H54 (cell line): ENCODE data around the gene NISCH.

Source experiments
- DNase-seq: peaks from one replicate; pipeline ENCODE4 v3.0.0; 2011; ENCODE audit warnings: low spot score, mixed read lengths; ENCODE audit not compliant: insufficient read length
- FAIRE-seq: peaks from 3 replicates; lab custom pipeline; 2011; peaks lifted over from hg19 to GRCh38; lab: Jason Lieb, UNC
- POLR2A ChIP-seq: IDR thresholded peaks from 2 replicates; pipeline ENCODE4 v1.6.1; 2011; ENCODE audit warnings: low read depth, mild to moderate bottlenecking, low read length

NISCH gene

DNA sequence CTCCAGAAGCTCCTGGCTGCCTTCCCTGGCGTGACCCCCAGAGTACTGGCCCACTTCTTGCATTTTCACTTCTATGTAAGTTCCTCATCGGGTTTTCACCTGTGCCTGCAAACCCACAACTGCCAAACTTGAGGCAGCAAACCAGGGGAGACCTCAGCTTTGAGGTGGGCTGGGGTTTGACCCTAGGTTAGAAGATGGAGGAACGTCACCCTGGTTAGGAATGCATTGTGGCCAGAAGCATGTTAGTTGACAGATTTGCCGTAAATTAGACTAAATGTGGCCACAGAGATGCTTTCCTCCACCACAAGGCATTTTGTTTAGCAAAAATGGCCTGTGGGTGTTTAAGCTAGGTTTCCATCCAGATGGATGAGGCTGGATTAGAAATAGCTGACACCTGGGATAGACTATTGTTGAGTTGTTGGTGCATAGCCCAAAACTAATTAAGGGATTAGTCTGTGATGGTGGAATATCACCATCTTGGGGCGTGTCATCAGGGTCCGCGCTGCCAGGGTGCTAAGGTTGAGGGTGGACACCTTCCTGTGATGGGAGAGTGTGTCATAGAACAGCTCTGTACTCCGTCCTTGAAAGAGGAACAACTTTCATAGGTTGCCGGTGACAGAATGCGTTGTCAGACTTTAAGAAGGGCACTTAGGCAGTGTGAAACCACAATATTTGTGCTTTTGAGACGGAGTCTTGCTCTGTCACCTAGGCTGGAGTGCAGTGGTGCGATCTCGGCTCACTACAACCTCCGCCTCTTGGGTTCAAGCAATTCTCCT, 3.6 kb downstream of the NISCH start:
- FAIRE-seq (no peak), DNase-seq (no peak)
- TF ChIP-seq POLR2A = no peak

DNA sequence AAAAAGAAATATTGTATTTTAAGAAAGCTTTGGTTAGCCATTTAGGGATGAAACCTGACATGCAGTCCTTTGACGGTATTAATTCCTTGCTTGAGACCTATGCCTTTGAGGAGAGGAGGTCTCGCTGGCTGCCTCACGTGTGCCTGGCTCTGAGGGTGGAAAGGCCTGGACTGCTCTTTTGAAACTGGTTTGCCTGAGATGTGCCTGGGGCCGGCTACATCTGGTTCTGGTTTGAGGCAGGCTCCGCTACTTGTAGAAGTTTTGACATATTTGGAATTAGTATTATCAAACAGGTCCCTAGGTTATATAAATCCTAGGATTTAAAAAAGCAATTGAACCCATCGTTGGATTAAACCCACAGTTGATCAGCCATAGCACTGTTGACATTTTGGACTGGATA, 6.5 kb downstream of the NISCH start:
- FAIRE-seq = no peak
- DNase-seq = no peak
- no peak for TF ChIP-seq POLR2A

DNA sequence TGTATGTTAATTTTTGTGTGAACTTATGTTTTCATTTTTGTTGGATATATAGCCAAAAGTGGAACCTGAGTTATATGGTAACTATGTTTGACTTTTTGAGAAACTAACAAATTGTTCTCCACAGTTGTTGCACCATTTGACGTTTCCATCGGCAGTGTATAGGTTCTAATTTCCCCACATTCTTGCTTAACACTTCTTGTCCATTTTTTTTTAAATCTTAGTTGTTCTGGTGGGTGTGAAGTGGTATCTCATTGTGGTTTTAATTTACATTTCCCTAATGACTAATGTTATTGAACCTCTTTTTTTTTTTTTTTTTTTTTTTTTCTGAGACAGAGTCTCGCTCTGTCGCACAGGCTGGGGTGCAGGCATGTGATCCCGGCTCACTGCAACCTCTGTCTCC, 8.0 kb downstream of the NISCH start:
- TF ChIP-seq POLR2A = no peak
- FAIRE-seq = no peak
- no peak for DNase-seq

DNA sequence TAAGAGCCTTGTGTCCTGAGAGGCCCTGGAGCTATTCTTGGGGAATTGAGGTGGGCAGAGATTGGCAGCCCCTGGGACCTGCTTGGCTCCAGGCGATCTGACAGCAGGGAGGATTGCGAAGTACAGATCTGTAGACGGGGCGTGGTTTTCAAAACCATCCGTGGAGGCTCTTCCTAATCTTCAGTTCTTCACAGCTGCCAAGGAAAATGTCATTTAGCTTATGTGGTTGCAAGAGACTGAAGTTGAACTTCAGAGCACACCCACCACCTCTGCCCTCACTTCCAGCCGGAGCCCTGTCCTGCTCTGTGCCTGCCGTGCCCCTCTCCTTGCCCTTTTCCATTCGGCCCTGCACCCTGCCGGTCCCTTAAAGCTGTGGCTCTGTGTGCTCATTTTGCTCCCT, 12.9 kb downstream of the NISCH start:
- DNase-seq (no peak), FAIRE-seq (no peak)
- TF ChIP-seq POLR2A = no peak

DNA sequence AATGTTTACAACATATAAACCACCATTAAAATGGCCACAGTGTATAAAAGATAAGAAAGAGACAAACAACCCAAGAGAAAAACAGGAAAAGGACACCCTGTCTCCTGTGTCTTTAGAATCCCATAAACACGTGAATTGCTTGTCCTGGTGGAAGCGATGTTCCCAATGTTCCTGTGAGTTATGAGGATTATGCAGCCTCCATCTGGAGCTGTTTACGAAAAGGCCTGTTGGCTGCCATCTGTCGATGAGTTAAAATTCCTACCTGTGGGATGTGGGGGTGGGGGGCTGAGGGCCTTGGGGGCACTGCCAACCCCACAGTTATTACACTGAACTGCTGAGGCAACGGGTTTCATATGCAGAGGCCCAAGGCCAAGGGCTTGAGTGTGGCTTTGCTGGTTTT, 13.6 kb downstream of the NISCH start:
- TF ChIP-seq POLR2A = no peak
- no peak for FAIRE-seq
- no peak for DNase-seq

DNA sequence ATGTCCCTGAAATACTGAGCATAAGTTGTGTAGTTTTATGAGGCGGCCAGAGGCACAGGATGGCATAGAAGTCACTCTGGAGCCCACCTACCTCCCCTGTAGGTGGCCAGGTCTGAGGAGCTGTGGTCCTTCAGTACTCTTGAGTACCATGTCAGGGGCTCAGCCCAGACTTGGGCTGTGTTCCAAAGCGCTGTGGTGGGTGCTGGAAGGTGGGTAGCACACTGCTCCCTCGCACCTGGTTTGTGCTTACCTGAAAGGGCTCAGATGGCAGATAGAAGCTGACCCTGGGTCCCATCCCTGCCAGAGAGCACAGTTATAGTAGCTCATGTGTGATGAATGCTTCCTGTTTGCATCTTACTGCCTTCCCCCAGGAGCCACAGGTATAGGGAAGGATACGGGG, 15.5 kb downstream of the NISCH start:
- FAIRE-seq = no peak
- no peak for DNase-seq
- no peak for TF ChIP-seq POLR2A

DNA sequence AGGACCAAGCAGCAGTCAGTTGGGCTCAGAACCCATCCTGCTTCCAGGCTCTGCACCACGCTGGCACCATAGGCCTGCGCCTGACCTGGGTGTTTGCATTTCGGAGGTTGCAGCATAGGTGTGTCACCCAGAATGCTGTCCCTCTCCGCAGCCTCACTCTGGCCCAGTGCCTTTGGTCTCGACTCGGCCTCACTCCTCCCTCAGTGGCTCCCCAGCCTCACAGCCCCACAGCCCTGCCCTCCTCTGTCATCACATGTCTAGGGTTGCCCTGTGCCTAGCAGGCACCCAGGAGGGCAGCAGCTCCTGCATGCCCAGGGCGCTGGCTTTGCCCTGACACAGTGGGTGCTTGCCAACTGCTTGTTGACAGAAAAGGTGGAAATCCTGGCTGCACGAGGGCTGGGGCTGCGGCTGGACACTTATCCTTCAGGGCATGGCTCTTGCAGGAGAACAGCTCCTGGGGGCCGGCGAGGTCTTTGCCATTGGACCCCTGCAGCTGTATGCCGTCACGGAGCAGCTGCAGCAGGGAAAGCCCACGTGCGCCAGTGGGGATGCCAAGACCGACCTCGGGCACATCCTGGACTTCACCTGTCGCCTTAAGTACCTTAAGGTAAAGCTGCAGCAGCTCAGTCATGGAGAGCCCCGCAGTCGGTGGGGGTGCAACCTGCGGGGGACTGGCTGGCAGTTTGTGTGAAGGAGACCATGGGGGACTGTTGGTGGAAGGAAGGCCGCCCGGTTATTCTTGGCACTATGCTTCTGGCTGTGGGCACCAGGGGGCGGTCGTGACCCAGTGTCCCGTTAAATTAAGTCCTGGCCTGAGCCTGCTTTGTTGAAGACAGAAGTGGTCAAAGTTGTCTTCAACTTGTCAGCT, 16.2 kb downstream of the NISCH start:
- no peak for FAIRE-seq
- TF ChIP-seq POLR2A = no peak
- DNase-seq = no peak

DNA sequence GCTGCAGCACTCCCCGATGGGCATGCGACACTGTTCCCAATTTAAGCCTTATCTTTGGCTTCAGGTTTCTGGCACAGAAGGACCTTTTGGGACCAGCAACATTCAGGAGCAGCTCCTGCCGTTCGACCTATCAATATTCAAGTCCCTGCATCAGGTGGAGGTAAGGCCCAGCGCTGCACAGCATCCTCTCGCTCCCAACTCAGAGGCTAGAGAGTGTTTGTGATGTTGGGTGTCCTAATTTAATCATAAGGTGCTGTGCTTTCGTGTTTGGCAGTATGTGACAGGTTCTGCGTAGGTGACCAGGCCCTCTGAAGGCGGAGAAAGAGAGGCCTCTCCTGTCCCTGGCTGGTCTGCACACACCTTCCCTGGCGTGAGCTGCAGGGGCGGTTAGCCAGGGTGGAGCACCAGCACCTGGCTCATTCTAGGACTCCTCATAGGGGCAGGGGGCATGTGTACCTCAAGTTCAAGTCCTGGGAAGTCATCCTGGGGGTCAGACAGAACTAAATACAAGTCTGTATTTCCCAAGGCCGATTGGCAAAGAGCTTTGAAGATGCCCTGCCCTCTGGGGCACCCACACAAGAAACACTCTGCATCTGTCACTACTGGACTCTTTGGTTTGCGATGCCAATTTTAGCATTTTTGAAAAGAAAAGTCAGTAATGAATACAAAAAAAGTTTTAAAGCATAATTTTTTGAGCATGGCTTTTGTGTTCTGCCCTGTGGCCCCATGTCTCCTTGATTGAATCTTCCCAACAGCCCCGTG, 17.0 kb downstream of the NISCH start:
- no peak for FAIRE-seq
- TF ChIP-seq POLR2A = no peak
- no peak for DNase-seq

DNA sequence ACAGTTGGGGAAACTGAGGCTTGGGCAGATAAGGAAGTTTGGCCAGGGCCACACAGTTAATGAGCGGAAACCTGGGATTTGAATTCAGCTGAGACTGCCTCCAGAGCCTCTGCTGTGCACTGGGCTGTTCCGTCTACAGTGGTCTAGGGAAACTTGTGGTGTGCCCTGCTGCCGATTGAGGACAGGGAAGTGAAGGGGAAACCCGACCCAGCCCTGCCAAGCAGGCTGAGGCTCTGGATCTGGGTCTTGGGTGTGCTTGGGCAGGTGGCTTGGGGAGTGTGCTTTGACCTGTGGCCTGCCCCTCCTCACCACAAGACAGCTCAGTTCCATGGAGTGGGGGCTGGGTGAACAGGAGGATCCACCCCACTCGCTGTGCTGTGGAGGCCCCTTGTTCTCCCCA, 17.6 kb downstream of the NISCH start:
- no peak for DNase-seq
- no peak for FAIRE-seq
- TF ChIP-seq POLR2A = no peak

DNA sequence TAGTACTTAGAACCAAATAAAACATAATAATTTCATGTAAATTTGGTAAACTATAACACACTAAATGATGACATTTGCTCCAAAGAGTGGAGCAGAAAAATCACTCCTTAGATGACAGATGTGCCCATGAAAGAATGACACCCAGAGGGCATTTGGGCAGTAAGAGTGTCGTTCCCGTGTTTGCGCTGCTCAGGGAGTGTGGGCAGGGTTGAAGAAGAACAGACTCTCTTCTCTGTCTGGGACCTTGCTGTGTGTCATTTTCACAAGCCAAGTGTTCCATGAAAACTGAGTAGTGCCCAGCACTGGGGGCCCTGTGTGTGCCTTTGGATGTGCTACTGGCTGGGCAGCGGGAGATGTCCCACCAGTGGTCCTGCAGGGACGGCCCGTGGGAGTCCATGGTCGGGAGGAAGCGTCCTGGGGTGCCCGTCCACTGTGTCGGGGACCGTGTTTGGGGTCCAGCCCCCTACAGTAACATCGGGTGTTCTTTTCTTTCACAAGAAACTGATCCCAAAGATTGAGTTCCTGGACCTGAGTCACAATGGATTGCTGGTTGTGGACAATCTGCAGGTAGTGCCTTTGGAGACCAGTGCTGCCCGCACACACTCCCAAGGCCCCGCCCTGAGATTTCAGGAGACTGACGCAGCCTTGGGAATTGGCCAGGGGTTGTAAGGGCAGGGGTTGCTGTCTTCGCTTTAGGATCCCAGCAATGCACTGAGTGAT, 21.8 kb downstream of the NISCH start:
- no peak for DNase-seq
- FAIRE-seq = no peak
- TF ChIP-seq POLR2A = no peak

DNA sequence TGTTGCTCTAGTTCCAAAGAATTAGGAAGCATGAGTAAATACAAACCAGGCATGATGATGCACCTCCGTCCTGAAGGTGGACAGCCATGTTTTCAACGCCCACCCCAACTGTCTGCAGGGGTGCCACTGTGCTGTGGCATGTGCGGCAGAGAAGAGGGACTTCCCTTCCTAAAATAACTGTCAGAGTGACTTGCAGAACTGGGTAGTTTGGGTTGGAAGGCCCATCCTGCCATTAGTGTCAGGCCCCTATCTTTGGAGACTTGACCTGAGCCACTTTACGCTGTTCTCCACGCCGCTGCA, 22.3 kb downstream of the NISCH start:
- no peak for TF ChIP-seq POLR2A
- DNase-seq (no peak), FAIRE-seq (no peak)

DNA sequence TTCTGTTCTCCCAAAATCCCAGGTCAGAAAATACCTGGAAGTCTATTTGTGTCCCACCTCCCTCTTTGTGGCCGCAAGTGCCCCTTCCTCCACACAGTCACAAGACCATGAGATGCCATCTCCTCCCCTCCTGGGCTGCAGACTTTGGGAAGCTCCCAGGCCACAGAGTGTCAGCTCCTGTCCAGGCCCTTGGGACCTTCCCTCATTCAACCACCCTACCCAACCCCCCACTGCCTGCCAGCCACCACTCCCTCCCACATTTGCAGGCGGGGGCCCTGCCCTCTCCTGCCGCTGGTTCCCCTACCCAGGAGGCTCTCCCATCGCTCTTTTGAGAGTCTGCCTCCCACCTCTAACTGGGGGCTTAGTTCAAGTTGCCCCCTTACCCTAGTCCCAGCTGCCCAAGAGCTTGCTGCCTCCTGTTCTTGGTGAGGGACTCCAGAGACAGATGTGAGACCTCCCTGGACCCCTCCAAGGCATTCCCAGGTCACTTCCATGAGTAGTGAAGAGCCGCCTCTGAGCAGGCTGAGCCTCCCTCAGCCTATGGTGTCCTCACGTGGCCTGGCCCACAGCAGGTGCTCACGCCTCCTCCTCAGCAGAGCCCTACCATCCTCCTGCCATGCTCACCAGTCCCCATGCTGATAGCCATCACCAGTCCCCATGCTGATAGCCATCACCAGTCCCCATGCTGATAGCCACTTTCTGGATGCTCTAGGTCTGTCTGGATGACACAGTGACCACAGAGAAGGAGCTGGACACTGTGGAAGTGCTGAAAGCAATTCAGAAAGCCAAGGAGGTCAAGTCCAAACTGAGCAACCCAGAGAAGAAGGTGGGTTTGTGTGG, 23.9 kb downstream of the NISCH start:
- FAIRE-seq = no peak

DNA sequence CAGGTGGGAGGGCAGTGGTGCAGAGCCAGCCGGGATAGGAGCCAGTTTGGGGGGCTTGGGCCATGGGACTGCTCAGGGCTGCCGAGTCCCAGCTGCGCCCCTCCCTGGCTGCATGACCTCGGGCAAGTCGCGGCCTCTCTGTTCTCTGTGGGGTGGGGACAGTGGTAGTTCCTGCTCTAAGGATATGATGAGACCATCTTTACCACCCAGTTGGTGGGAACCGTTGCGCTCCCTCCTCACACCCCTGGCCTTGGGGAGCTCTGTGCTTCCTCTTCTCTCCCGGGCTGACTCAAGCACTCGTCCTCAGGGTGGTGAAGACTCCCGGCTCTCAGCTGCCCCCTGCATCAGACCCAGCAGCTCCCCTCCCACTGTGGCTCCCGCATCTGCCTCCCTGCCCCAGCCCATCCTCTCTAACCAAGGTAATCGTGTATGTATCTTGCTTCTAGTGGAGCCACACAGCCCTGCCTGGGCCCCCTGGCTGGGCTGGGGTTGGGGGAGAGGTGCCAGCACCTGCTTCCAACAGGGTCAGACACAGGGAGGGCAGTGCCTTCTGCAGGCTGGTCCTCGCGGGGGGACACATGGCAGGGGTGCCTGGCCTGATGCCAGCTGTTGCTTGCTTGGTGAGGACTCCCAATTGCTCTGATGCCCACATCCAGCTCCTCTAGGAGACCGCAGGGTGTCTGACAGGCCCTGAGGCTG, 24.6 kb downstream of the NISCH start:
- FAIRE-seq = no peak
- no peak for DNase-seq
- TF ChIP-seq POLR2A = no peak

More for the DNA sequence above, 23.9 kb downstream of the NISCH start:
- no peak for DNase-seq
- TF ChIP-seq POLR2A = no peak
